HG02759 (cell line): ENCODE results near the gene CDH23.

Source experiments
- ATAC-seq: cut with Tn5 transposase; IDR thresholded peaks from one replicate; pipeline ENCODE4 v1.9.1; 2021; ENCODE audit warnings: mild to moderate bottlenecking, moderate library complexity; ENCODE audit not compliant: unreplicated experiment

CDH23 gene

DNA sequence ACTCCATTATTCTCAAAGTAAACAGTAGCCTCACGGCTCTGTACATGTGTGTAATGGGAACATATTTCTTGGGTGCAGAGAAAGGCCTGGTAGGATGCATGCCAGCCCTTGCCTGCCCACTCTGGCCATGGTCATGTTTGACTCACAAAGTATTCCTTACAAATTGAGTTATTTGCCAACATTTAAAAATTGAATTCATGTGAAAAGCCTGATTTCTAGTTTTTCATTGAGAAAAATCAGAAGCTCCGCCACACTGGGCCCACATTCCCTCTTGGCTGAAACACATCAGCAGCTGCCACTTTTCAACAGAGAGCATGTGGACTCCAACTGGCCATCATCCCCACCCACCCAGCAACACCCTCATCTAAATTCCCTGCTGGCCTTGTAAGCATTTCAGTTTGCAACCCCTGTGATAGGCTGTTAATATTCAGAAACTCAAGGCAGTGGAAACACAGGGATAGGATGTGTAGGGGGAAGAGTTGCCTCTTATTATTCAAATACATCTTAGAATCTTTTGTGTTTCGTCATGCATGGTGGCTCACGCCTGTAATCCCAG is 40.9 kb downstream of the CDH23 start:
- no peak for ATAC-seq

DNA sequence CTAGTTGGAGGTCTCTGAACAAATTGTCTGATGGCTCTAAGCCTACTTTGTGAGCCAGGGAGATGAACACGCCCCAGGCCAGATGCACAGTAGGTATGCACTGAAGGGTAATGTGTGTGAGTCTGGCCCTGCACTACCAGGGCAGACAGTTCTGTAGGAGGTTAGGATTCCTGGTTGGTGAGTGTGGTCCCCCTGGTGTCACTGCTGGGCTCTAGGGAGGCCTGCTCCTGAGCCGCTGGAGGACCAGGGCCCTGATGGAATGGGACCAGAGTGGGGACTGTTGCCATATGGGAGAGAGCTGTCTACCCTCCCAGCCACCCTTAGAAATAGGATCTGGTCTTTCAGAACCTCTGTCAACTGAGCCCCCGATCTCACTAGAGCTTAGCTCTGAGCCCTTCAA is 42.0 kb downstream of the CDH23 start:
- no peak for ATAC-seq

DNA sequence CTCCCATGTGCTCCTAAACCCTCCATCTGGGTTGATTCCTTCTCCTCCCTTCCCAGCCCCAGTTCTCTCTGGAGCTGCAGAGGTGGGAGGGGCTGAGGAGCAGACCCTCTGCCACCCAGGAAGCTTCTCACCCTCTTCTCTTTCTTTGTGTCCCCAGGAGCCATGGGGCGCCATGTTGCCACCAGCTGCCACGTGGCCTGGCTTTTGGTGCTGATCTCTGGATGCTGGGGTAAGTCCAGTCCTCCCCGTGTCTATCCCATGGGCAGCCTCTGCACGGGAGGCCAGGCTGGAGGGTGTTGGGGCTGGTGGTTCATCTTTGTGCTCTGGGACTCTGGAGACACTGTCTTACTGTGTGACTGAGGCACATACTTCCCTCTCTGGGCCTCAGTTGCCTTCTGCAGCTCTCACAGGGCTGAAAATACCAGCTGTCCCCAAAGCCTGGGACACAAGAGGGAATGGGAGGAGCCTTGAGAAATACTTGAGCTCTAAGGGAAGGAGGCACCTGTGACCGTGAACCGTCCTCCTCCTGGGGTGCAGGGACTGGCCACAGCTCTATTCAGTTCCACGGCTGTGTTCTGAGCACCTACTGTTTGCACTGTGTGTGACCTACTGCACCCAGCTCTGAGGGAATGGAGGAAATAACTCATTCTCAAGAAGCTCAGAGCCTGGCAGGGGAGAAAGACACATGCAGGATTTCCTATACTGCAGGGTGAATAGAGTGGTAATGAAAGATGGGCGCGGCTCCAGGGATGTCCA is 43.1 kb downstream of the CDH23 start:
- no peak for ATAC-seq

DNA sequence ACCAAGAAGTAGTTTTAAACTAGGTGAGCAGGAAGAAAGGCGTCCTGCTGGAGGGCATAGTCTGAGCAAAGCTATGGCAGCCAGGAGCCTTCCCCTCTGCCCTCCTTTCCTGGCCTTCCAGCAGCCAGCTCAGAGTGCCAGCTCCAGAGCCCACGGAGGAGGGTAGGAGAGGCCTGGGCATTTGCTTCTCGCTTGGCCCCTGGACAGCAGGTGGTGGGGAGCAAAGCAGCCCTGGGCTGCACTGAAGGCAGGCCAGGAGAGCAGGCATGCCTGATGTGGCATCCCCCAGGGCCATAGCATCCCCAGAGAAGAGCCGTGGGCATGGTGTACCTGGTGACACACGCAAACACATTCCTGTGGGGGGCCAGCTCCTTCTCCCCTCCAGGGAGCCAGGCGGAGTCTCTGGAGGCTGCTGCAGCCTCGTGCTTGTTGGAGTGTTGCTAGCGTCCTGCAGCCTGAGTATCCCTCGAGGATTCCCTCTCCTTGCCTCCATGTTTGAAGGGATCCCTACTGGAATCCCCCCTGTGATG is 43.9 kb downstream of the CDH23 start:
- ATAC-seq = no peak

DNA sequence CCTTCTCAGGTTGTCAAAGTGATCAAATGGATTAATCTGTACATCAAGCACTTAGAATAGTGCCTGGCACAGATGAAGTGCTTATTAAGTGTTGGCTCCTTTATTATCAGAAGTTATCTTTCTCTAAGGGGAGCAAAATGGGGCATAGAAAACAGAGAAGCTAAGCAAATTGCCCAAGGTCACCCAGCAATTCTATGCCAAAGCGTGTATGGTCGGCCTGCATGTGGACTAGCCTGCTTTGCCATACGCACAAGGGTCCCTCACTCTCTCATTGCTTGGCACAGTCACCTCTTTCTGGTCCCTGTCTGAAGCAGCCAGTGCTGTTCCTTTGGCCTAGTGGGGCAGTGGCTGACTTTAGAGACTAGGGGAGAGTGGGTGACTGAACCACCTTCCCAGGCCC is 45.3 kb downstream of the CDH23 start:
- ATAC-seq = no peak

DNA sequence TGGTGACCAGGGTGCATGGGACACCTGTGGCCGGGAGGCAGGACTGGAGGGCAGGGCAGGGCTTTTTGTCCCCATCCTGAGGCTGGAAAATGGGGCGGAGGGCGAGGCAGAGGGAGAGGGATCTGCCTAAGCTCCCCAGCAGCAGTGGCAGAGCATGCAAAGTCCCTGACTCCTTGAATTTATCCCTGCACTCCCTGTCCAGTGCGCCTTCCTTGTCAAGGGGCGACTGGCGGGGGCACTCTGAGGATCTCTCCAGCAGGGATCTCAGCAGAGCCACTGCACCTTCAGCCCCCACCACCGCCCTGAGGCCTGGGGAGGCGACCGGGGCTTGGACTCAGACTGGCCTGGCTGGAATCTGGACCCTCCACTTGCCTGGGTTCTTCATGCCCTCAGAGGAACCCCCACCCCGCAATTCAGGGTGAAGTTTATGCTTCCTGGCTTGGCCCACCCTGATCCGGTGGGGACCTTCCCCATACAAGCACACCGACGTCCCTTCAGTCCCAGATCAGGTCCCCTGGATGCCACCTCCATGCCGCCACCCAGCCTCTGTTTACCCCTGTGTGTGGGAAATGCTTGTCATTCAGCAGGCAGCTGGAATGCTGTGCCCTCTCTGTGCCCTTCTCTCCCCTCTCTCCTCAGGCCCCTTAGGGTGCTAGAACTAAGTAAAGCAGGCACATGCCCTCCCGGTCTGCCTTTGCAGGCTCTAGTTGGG is 46.3 kb downstream of the CDH23 start:
- no peak for ATAC-seq

DNA sequence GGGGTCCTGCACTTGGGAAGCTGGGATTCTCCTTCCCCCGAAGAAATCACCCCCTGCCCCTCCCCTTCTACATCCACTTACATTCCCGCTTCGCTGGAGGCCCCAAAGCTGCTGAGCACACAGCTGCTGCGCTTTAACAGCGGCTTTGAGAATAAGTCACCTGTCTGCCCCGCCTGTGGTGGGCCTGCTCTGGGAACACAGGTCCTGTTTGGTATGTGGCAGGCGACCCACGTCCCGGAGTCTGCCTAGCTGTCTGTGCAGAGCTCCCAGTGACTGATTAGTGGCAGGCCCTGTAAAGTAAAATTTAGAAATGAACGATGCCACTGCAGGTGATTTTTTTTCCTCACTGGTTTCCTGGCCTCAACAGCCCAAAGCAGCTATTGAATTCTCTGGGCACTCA is 47.0 kb downstream of the CDH23 start:
- no peak for ATAC-seq

DNA sequence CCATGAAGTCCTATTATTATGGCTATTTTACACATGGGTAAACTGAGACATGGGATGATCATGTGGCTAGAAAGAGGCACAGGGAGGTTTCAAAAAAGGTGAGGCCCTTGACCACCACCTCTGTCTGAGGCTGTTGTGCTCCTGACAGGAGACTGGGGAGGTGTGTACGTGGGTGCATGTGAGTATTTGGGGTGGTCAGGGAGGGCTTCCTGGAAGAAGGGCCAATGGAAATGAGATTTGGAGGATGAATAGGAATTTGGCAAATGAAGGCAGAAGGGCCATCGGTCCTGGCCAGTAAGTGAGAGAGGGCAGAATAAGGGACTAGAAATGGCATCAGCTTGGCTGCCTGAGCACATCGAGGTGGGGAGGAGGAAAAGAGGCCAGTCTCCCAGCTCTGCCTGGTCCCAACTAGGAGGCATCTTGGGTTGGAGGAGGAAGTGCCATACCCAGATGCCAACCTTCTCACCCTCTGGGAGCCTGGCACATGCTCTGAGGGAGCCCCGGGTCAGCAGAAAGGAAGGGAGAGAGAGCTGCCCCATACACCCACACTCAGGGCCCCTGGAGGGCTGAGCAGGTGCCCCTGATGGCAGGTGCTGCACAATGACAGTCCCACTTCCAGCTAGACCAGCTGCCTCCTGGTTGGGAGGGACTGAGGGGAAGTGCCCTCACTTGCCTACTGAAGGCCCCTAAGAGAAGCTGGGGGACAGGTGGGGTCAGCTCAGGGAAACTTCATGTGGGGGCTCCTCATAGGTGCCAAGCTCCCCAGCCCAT is 47.7 kb downstream of the CDH23 start:
- no peak for ATAC-seq

DNA sequence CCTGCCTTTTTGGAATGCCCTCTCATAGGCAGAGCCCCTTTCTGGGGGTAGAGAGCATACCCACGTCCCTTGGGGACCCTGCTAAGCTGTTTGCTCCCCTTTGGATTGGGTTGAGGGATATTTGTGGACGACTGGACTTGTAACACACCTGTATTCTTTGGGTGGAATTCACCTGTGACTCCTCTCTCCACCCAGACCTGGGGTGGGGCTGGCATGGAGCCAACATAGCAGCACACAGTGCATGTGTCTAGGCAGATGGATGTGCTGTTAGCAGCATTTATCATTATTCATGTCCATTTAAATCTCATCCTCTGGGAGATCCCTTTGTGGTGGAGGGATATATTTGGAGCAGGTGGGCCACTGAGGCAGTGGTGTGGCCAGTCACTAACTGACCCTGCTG is 51.0 kb downstream of the CDH23 start:
- no peak for ATAC-seq

DNA sequence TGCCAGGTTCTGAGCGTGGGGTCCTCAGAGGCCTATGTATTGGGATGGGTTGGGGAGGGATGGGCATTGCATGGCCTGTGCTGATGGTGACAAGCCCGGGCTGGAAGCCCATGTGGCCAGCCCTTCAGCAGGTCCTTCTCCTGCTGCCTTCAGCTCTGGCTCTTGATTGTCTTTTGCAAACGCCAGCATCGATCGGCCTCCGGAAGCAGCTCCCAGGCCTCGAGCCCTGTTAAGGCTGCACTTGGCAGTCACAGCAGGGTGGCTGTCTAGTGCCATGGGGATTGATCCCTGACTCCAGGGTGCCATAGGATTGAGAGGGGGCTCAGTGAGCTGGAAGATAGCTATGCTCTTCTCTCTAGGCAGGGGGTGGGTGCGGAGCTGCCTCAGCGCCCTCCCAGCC is 51.4 kb downstream of the CDH23 start:
- ATAC-seq = no peak

DNA sequence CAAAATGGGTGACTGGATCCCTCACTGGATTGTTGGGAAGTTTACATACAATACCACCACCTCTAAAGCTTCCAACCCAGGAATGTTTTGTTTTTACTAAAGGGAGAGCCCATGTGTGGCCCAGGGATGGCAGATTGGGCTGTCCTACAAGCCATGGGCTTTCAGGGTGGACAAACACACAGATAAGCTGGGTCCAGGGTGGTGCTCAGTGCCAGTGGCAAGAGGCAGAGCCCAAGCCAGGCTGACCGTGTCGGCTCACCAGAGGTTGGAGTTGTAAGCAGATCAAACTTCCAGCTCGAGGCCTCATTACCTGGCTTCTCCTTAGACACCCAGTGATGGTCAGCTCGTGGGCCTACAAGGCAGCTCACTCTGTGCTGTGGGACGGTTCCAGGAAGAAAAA is 52.3 kb downstream of the CDH23 start:
- no peak for ATAC-seq

DNA sequence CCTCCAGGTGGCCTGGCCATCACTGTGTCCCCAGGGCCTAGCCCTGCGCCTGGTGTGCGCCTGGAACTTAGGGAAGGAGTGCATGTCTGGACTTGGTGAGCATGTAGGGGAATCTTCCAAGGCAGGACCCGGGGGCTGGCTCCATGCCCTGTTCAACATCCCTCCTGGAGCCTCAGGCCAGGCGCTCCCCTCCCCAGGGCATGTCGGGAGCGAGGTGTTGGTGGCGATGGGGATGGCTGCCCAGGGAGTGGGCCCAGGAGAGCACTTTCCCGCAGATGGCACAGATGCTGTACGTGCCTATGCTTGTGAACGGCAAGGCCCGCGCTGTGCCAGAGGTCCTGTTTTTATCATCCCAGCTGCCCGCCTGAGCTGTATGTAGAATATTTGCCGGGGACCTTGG is 55.0 kb downstream of the CDH23 start:
- no peak for ATAC-seq

DNA sequence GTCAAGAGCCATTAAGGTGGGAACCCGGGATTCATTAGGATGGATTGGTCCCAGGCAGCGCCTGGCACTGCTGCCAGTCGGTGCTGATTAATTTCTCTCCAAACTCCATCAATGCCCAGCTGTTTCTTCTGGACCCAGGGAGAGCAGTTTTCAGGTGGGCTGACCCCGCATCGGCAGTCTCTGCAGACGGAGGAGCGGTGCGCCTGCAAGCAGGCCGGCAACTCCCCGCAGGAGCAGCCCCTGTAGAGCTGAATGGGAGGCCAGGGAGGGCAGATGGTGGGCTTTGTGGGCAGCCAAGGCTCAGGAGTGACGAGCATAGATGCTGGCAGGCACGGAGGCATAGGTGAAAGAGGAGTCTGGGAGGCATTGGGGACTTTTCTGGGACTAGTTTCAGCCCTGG is 56.5 kb downstream of the CDH23 start:
- no peak for ATAC-seq

DNA sequence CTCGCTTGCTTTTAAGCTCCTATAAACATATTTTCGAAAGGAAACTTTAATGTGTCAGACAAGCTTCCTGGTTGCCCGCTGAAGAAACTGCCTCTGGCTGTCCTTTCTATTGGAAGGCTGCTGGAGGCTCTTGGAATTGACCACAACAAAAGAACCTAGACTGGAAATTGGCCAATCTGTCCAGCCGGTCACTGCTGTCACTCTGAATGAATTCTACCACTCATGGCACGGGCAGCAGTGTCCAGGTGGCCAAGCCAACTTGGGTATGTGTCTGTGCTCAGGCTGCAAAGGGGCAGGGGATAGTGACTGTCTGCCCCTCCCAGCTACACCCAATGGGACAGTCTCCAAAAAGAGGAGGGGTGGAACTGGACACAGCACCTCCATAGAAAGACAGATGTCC is 57.6 kb downstream of the CDH23 start:
- ATAC-seq = no peak

DNA sequence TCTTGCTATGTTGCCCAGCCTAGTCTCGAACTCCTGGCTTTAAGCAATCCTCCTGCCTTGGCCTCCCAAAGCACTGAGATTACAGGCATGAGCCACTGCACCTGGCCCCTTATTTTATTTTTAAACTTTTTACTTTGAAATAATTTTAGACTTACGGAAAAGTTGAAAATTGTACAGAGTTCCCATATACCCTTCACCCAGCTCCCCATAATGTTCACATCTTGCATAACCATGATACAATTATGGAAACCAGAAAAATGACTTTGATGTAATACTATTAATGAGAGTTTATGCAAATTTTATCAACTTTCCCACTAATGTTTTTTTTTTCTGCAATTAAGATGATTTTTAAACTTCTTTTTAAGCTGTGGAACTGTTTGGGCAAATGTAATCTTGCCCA is 58.3 kb downstream of the CDH23 start:
- no peak for ATAC-seq

DNA sequence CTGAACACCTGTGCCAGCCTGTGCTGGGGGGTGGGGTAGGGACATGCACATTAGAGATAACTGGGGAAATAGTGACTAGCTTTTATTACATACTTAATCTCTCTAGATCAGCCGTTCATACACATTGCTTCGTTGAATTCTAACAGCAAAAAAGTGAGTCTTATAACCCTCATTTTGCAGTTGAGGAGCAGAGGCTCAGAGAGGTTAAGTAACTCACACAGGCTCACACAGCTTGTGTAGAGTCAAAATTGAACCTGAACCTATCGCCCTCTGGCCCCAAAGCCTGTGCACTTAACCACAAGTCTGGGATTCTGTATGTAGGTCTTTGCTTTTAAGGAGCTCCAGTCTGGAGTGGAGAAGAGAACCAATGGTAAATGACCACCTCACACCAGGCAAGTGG is 59.9 kb downstream of the CDH23 start:
- no peak for ATAC-seq

DNA sequence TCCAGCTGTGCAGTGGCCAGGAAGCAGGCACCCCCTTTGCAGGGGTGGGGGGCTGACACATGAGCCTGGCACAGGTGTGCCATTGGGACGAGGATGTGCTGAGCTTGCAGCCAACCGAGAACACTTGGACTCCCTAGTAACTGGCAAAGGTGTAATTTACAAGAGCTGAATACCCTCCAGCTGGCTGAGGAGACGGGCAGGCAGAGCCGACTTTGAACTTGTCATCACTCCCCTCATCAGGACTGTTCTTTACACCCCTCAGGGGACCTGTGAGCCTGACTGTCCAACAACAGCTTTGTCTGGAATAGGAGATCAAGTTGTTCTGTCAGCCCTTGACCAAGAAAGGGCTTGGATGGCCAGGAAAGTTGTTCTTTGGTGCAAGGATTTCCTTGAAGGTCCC is 61.2 kb downstream of the CDH23 start:
- ATAC-seq = no peak

DNA sequence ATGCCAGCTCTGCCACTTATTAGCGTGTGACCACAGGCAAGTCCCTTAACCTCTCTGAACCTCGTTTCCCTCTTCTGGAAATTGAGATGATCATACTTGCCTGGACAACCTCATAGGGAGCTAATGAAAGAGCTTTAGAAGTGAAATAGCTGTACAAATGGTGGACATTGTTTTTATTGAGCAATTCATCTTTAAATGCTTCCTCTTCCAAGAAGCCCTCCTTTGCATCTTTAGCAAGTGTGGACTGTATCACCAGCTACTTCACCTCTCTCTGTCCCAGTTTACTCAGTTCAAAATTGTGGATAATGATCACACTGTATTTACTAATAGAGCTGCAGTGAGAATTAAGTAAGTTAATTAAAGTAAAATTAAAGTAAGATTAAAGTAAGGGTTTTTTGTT is 61.7 kb downstream of the CDH23 start:
- ATAC-seq = no peak

DNA sequence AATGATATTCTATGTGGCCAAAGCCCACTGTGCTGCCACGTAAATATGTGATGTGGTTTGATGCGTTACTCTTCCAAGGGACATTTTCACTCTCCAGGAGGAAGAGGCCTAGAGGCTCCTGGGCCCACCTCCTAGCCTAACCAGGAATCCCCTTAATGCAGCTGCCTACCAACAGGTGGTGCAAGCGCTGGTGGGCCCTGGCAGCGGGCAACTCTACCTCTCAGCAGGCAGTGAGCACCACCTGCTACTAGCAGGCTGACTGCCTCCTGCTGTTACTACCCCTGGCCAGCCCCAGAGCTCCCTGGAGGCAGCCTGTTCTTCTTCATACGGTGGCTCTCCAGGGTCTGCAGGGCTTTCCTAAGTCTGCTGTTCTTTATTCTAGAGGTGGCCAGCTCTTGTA is 62.8 kb downstream of the CDH23 start:
- no peak for ATAC-seq

DNA sequence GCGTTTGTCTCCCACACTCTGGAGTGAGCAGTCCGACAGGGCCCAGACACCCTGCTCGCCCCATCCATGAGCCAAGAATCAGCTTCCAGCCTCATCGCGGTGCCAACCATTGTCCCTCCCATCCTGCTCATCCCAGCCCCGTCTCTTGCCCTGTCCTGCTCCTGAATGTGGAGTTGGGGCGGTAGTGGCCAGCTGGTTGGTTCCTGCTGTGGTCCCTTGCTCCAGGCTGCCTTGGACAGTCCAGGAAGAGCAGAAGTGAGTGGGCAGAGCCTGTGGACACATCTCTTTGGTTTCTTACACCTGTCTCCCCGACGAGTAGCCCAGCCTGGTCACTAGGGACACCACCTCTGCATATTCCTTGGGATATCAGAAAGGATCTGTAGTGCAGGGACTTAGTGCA is 63.9 kb downstream of the CDH23 start:
- ATAC-seq = no peak

DNA sequence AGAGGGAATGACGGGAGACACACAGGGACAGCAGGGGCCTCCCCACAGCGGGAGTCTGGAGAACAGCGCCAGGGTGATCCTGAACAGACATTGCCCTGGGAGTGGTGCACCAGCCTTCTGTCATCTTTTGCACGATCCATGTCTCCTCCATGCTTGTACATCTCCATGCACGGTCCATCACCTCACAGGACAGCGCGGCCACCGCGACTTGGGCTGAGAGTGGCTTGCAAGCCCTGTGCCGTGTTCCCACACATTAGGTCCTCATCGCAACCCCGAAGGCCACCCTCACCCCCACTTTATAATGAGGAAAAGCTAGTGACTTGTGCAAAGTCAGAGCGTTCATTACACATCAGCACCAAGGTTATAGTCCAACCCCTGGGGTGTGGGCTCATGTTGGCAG is 64.7 kb downstream of the CDH23 start:
- ATAC-seq = no peak
